Parathyroid adenoma (tissue), 2 donors: Measurements from ENCODE around the gene SPACA4.

ENCODE experiments used
- H2AFZ ChIP-seq: fragments of 300-600 bp; sonication (generic); one replicate; pipeline ENCODE4 v1.7.0; 2017; ENCODE audit warnings: antibody characterized with exemption, mild to moderate bottlenecking
- H3K27ac ChIP-seq: fragments of 300-600 bp; sonication (generic); one replicate; pipeline ENCODE4 v1.7.0; 2017
- H3K27me3 ChIP-seq: fragments of 300-600 bp; sonication (generic); one replicate; pipeline ENCODE4 v1.7.0; 2017; ENCODE audit warnings: low read length; ENCODE audit not compliant: control insufficient read depth, insufficient read depth
- H3K36me3 ChIP-seq: fragments of 300-600 bp; sonication (generic); one replicate; pipeline ENCODE4 v1.7.0; 2017; ENCODE audit warnings: low read length; ENCODE audit not compliant: control insufficient read depth, insufficient read depth
- H3K4me1 ChIP-seq: fragments of 300-600 bp; sonication (generic); one replicate; pipeline ENCODE4 v1.7.0; 2017; ENCODE audit warnings: control low read depth
- H3K4me2 ChIP-seq: fragments of 300-600 bp; sonication (generic); one replicate; pipeline ENCODE4 v1.7.0; 2017; ENCODE audit warnings: low read length
- H3K4me3 ChIP-seq: fragments of 300-600 bp; sonication (generic); one replicate; pipeline ENCODE4 v1.7.0; 2017; ENCODE audit warnings: low read depth, low read length
- H3K79me2 ChIP-seq: fragments of 300-600 bp; sonication (generic); one replicate; pipeline ENCODE4 v1.7.0; 2017; ENCODE audit warnings: control low read depth
- H3K9ac ChIP-seq: fragments of 300-600 bp; sonication (generic); one replicate; pipeline ENCODE4 v1.7.0; 2017; ENCODE audit warnings: mild to moderate bottlenecking
- H3K9me3 ChIP-seq: fragments of 300-600 bp; sonication (generic); one replicate; pipeline ENCODE4 v1.7.0; 2017; ENCODE audit warnings: low read length; ENCODE audit not compliant: control insufficient read depth
- TF ChIP-seq, protein P1 (sequence below): fragments of 300-600 bp; sonication (generic); IDR thresholded peaks from one replicate; pipeline ENCODE4 v1.7.0; 2017; ENCODE audit warnings: antibody characterized with exemption, mild to moderate bottlenecking
- donor health status: primary hyperparathyroidism.

Gene SPACA4

DNA sequence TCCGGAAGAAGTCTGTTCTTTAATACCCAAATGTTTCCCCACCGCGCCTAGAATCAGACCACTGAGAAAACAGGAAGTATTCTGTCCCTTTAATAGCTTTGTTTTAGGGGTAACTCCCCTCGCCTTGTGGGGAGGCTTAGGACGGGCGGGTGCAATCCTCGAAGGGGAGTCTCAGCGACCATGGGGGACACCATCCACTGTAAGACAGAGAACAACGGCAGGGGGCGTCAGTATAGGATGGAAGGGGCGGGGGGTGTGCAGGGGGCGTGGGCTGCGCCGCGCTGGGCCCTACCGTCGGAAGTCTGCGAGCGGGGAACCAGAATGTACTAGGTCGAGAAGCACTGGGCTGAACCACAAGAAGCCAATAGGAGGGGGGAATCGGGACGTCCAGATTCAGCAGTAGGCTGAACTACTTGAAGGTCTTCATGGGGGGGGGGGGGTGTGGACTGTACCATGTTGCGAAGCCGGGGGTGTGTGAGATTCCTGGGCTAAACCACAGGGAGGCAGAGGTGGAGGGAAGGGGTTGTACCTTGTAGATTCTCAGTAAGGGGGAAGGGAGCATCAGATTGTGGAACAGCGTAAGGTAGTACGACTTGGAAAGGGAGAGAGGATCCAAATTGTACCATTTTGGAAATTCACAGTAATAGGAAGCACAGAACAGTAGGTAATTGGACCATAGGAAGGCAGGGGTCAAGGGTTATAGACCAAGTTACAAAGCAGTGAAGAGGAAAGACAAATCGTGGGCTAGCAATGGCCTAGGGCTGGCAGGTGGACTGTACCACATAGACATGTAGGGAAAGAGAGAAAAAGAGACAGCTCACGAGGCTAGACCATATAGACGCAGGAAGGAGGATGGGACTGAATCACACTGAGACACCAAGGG is 31.6 kb downstream of the SPACA4 start:
- Histone ChIP-seq H3K27ac (peak overlapping the region; percentile 99), H3K36me3 (no peaks in the 10 kb centered on the region), H3K27me3 (no peaks in the 10 kb centered on the region), H2AFZ (peak overlapping the region; percentile 76), H3K4me2 (peak overlapping the region; percentile 72), H3K79me2 (no peaks in the 10 kb centered on the region), H3K9ac (peak overlapping the region; percentile 82), H3K4me3 (peak overlapping the region; percentile 81), H3K9me3 (no peaks in the 10 kb centered on the region), H3K4me1 (peaks cover 21% of the 10 kb centered on the region)
- TF ChIP-seq, protein P1, sequence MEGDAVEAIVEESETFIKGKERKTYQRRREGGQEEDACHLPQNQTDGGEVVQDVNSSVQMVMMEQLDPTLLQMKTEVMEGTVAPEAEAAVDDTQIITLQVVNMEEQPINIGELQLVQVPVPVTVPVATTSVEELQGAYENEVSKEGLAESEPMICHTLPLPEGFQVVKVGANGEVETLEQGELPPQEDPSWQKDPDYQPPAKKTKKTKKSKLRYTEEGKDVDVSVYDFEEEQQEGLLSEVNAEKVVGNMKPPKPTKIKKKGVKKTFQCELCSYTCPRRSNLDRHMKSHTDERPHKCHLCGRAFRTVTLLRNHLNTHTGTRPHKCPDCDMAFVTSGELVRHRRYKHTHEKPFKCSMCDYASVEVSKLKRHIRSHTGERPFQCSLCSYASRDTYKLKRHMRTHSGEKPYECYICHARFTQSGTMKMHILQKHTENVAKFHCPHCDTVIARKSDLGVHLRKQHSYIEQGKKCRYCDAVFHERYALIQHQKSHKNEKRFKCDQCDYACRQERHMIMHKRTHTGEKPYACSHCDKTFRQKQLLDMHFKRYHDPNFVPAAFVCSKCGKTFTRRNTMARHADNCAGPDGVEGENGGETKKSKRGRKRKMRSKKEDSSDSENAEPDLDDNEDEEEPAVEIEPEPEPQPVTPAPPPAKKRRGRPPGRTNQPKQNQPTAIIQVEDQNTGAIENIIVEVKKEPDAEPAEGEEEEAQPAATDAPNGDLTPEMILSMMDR: peak; percentile 29

DNA sequence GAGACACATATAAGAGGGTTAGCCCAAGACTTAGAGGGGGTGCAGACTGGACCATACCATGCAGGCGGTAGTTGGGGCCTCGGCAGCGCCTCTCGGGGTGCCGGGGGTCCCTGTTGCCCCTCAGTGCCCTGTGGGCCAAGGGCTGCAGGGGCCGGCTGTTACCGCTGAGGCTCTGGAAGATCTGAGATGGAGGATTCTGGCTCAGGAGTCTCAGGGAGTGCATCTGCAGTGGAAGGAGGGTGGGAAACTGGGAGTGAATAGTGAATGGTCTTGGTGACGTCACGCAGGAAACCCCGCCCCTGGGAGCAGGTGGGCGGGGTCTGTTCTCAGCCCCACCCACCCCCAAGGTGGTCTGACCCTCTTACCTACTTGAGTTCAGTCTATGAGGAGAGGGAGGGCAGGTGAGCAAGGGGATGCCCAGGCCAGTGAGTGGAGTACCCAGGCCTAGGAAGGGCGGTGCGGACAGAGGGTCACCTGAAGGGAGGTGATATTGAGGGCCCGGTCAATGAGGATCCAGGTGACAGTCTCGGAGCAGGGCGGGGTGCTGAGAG is 32.4 kb downstream of the SPACA4 start:
- H3K4me1 ChIP-seq: peaks cover 14% of the 10 kb centered on the region
- TF ChIP-seq, protein P1: no peak
- H3K9me3 ChIP-seq: no peaks in the 10 kb centered on the region
- no peaks in the 10 kb centered on the region for H3K36me3 ChIP-seq
- peak overlapping the region; percentile 72 for H3K4me2 ChIP-seq
- H3K27me3 ChIP-seq: no peaks in the 10 kb centered on the region
- peak overlapping the region; percentile 76 for H2AFZ ChIP-seq
- no peak overlapping the region for H3K9ac ChIP-seq
- H3K27ac ChIP-seq: peak overlapping the region; percentile 99
- peak overlapping the region; percentile 81 for H3K4me3 ChIP-seq
- no peaks in the 10 kb centered on the region for H3K79me2 ChIP-seq

DNA sequence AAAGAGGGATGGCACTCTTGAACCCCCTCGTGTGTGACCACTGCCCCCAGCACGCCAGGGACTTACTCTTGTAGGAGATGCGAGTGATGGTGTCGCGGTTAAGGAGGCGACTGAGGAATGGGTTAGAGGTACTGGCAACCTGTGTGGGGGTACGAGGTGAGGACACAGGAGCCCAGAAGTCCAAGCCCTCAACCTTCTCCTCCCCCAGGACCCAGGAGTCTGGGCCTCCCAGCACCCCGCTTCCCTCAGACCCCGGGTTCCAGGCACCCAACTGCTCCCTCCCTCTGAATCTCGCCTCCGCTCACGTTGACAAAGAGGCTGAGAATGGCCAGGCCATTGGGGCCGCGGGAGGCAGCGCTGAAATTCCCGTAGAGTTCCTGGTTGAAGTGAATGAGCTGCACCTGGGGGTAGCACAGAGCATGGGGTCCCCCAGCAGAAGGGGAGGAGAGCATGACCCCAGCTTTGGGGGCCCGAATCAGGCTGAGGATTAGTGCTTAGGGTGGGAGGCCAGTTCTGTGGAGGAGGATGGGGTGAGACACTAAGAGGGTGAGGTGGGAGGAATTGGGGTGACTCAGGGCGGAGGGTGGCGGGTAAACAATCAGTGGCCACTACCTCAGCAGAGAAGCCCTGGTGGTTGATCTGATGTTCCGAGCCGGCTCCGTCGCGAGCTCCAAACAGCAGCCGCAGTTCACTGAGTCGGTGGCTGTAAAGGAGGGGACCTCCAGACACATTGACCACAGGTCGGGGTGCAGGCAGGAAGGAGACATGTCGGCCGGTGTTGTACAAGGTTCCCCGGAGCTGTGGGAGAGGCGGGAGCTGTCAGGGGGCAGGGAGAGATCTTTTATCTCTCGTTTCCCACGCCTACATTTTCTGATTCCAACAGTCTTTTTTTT is 33.2 kb downstream of the SPACA4 start:
- H3K36me3 ChIP-seq: no peaks in the 10 kb centered on the region
- TF ChIP-seq, protein P1: no peak
- no peak overlapping the region for H2AFZ ChIP-seq
- H3K4me3 ChIP-seq: peak overlapping the region; percentile 59
- peaks cover 3% of the 10 kb centered on the region for H3K79me2 ChIP-seq
- peak overlapping the region; percentile 82 for H3K4me2 ChIP-seq
- no peak overlapping the region for H3K27ac ChIP-seq
- peaks cover 14% of the 10 kb centered on the region for H3K4me1 ChIP-seq
- no peaks in the 10 kb centered on the region for H3K27me3 ChIP-seq
- no peak overlapping the region for H3K9ac ChIP-seq
- no peaks in the 10 kb centered on the region for H3K9me3 ChIP-seq

DNA sequence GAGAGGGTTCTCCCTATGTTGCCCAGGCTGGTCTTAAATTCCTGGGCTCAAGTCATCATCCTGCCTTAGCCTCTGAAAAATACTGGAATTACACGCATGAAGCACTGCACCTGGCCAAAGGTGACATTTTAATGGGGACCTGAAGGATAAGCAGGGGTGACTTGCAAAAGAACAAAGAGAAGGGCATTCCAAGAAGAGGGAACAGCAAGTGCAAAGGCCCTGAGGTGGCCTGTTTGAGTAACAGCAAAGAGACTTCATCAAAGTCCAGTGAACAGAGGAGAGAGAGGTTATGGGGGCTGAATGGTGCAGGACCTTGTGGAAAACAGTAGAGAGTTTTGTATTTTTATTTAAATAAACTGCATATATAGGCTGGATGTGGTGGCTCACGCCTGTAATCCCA is 35.3 kb downstream of the SPACA4 start:
- H3K36me3 ChIP-seq: no peaks in the 10 kb centered on the region
- H3K27ac ChIP-seq: no peak overlapping the region
- H3K79me2 ChIP-seq: peaks cover 3% of the 10 kb centered on the region
- no peaks in the 10 kb centered on the region for H3K27me3 ChIP-seq
- H3K4me2 ChIP-seq: no peak overlapping the region
- H2AFZ ChIP-seq: no peak overlapping the region
- H3K4me1 ChIP-seq: peaks cover 10% of the 10 kb centered on the region
- TF ChIP-seq, protein P1: no peak
- no peak overlapping the region for H3K4me3 ChIP-seq
- no peak overlapping the region for H3K9ac ChIP-seq
- H3K9me3 ChIP-seq: no peaks in the 10 kb centered on the region
